ENCODE data around the gene ADCY2. TPM values are rescaled to one million over a fixed set of nuclear protein-coding genes. Genes with fewer than 3 reads are reported as not detected.

Gene ADCY2
- total RNA-seq, 1 experiment from 2014 or later: 0.34 TPM

DNA sequence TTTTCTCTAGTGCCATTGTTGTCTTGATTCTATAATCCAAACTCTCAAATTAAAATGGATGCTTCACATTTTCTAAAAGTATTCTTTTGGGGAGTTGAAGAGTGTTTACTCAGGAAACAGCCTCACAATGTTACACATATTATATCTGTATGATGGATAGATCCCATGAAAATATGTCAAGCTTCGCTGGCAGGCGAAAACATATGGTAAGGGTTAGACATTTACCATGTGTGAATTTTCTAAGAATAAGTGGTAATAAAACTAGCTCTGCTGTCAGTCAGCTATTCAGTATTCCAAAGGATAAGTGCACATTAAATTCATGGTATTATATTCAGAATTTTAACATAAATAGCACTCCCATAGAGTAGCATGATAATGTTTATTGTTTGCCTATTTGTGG is 13.3 kb upstream of the ADCY2 start:
- ChIA-PET POLR2A (ENCODE audit: low non-redundant PET) (no interaction called here), CTCF (interaction anchor here (0.5 kb wide), 1 partner anchor 15 kb away, joined by 4 read pairs; no protein-coding TSS in a partner anchor)
- no peaks in the 10 kb centered on the region for H3K9me3 ChIP-seq (ENCODE audit: low read depth, low read length, poor library complexity, severe bottlenecking)
- H3K4me1 ChIP-seq (ENCODE audit: insufficient read depth, low read length, poor library complexity, severe bottlenecking): peaks cover 7% of the 10 kb centered on the region
- no peak for DNase-seq (ENCODE audit: low spot score)
- H3K36me3 ChIP-seq (ENCODE audit: insufficient read depth, low read length, poor library complexity, severe bottlenecking): no peaks in the 10 kb centered on the region
- no peak overlapping the region for H3K4me3 ChIP-seq (ENCODE audit: low read depth, low read length, poor library complexity, severe bottlenecking)
- no TSS peak for BruUV-seq (replicated peaks)
- intact Hi-C loops (cut with micrococcal nuclease; ENCODE audit: unreplicated experiment): no loop called here
- H3K27ac ChIP-seq (ENCODE audit: low read depth, low read length, poor library complexity, severe bottlenecking): no peak overlapping the region
- no peaks in the 10 kb centered on the region for H3K27me3 ChIP-seq (replicated peaks; ENCODE audit: insufficient read depth, low read depth, low read length, poor library complexity)
- TF ChIP-seq, protein P1, sequence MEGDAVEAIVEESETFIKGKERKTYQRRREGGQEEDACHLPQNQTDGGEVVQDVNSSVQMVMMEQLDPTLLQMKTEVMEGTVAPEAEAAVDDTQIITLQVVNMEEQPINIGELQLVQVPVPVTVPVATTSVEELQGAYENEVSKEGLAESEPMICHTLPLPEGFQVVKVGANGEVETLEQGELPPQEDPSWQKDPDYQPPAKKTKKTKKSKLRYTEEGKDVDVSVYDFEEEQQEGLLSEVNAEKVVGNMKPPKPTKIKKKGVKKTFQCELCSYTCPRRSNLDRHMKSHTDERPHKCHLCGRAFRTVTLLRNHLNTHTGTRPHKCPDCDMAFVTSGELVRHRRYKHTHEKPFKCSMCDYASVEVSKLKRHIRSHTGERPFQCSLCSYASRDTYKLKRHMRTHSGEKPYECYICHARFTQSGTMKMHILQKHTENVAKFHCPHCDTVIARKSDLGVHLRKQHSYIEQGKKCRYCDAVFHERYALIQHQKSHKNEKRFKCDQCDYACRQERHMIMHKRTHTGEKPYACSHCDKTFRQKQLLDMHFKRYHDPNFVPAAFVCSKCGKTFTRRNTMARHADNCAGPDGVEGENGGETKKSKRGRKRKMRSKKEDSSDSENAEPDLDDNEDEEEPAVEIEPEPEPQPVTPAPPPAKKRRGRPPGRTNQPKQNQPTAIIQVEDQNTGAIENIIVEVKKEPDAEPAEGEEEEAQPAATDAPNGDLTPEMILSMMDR (conservative IDR thresholded peaks at IDR 0.05; ENCODE audit: low read depth, low read length): no peak
- TF ChIP-seq EZH2 (IDR thresholded peaks at IDR 0.05; ENCODE audit: borderline replicate concordance, low read depth, low read length, poor library complexity, severe bottlenecking): no peak

GRCh38 chr5:7385681-7386080 is 10.3 kb upstream of the ADCY2 start:
- intact Hi-C loops (cut with micrococcal nuclease; ENCODE audit: unreplicated experiment): no loop called here
- BruUV-seq (replicated peaks): no TSS peak
- POLR2A ChIA-PET (ENCODE audit: low non-redundant PET): no interaction called here
- DNase-seq (ENCODE audit: low spot score): no peak
- no peaks in the 10 kb centered on the region for H3K27me3 ChIP-seq (replicated peaks; ENCODE audit: insufficient read depth, low read depth, low read length, poor library complexity)
- no peaks in the 10 kb centered on the region for H3K4me1 ChIP-seq (ENCODE audit: insufficient read depth, low read length, poor library complexity, severe bottlenecking)
- TF ChIP-seq, protein P1 (conservative IDR thresholded peaks at IDR 0.05; ENCODE audit: low read depth, low read length): no peak
- no peak for TF ChIP-seq EZH2 (IDR thresholded peaks at IDR 0.05; ENCODE audit: borderline replicate concordance, low read depth, low read length, poor library complexity, severe bottlenecking)
- H3K9me3 ChIP-seq (ENCODE audit: low read depth, low read length, poor library complexity, severe bottlenecking): no peaks in the 10 kb centered on the region
- CTCF ChIA-PET: no interaction called here
- H3K36me3 ChIP-seq (ENCODE audit: insufficient read depth, low read length, poor library complexity, severe bottlenecking): no peaks in the 10 kb centered on the region
- H3K4me3 ChIP-seq (ENCODE audit: low read depth, low read length, poor library complexity, severe bottlenecking): no peak overlapping the region
- no peak overlapping the region for H3K27ac ChIP-seq (ENCODE audit: low read depth, low read length, poor library complexity, severe bottlenecking)

- CTCF ChIA-PET: no interaction called here
- POLR2A ChIA-PET (ENCODE audit: low non-redundant PET): no interaction called here
- Histone ChIP-seq H3K27me3 (replicated peaks; ENCODE audit: insufficient read depth, low read depth, low read length, poor library complexity) (no peaks in the 10 kb centered on the region), H3K4me3 (ENCODE audit: low read depth, low read length, poor library complexity, severe bottlenecking) (no peak overlapping the region), H3K9me3 (ENCODE audit: low read depth, low read length, poor library complexity, severe bottlenecking) (no peaks in the 10 kb centered on the region), H3K27ac (ENCODE audit: low read depth, low read length, poor library complexity, severe bottlenecking) (no peak overlapping the region), H3K4me1 (ENCODE audit: insufficient read depth, low read length, poor library complexity, severe bottlenecking) (no peaks in the 10 kb centered on the region), H3K36me3 (ENCODE audit: insufficient read depth, low read length, poor library complexity, severe bottlenecking) (no peaks in the 10 kb centered on the region)
- intact Hi-C loops (cut with micrococcal nuclease; ENCODE audit: unreplicated experiment): no loop called here
- TF ChIP-seq, protein P1 (conservative IDR thresholded peaks at IDR 0.05; ENCODE audit: low read depth, low read length): no peak
- TF ChIP-seq EZH2 (IDR thresholded peaks at IDR 0.05; ENCODE audit: borderline replicate concordance, low read depth, low read length, poor library complexity, severe bottlenecking): no peak
- no TSS peak for BruUV-seq (replicated peaks)
- DNase-seq (ENCODE audit: low spot score): no peak
Measured at GRCh38 chr5:7388553-7388952, 7.4 kb upstream of the ADCY2 start.
